Psoas muscle (tissue), 8 donors: ENCODE results near the gene PRPF19. TPM values are rescaled to one million over a fixed set of nuclear protein-coding genes. Genes with fewer than 3 reads are reported as not detected.

Source experiments
- ATAC-seq, 4 donors: fragments of 200-7000 bp; cut with Tn5 transposase; one replicate each; pipeline ENCODE4 v1.9.1; 2020; ENCODE audit warnings: moderate library complexity in 3 of 4, mild to moderate bottlenecking in 2 of 4
- DNase-seq, 2 donors: peaks; one replicate each; pipeline ENCODE4 v3.0.0-alpha.2; 2020
- H3K27ac ChIP-seq: fragments of 200-600 bp; one replicate; pipeline ENCODE4 v1.8.0; 2022
- H3K27me3 ChIP-seq, 3 donors: fragments of 200-600 bp in 1 of 3; one replicate each; pipeline versions ENCODE4 v1.6.1 to v1.8.0; 2013 to 2022; ENCODE audit warnings: low read length in 2 of 3, mild to moderate bottlenecking in 2 of 3, moderate library complexity in 1 of 3; ENCODE audit not compliant: insufficient read depth in 3 of 3
- H3K36me3 ChIP-seq, 2 donors: fragments of 200-600 bp in 1 of 2; one replicate each; pipeline versions ENCODE4 v1.6.1 to v1.8.0; 2013 to 2022; ENCODE audit warnings: low read depth in 1 of 2, mild to moderate bottlenecking in 1 of 2, moderate library complexity in 1 of 2; ENCODE audit not compliant: insufficient read depth in 1 of 2
- H3K4me1 ChIP-seq: fragments of 200-600 bp; one replicate; pipeline ENCODE4 v1.8.0; 2022
- H3K4me3 ChIP-seq: fragments of 200-600 bp; one replicate; pipeline ENCODE4 v1.8.0; 2022; ENCODE audit warnings: mild to moderate bottlenecking
- H3K9me3 ChIP-seq: fragments of 200-600 bp; one replicate; pipeline ENCODE4 v1.8.0; 2022
- WGBS, 3 donors: extraction: QIAGEN DNeasy Blood & Tissue Kit; methylation state at CpG; one replicate each; pipeline versions ENCODE4 v1.1.6 to v1.1.7; 2013; 5-methylcytosine and 5-hydroxymethylcytosine counted together
- intact Hi-C, 2 donors: fragments of 100-400 bp; cut with DNase I; formaldehyde crosslinking; loops; one replicate each; pipeline versions ENCODE4 v1.11.0 to v1.14.2; 2022
- polyA plus RNA-seq, 3 donors: library from polyadenylated mRNA; stranded (reverse); fragments of 200-250 nt; gene quantifications; one replicate each; pipeline ENCODE4 v1.2.3, GENCODE V29; 2013
- total RNA-seq, 4 donors: library from RNA; stranded (reverse); fragmentation: NEBNext Ultra II Directional in 2 of 4; extraction: Animal tissue kit (Norgen Biotek cat#: 25700) in 2 of 4; gene quantifications; one replicate each; pipeline versions ENCODE4 v1.2.1 to v1.2.4, GENCODE V29; 2021 to 2023
- TF ChIP-seq, protein P1 (sequence below): fragments of 200-600 bp; IDR thresholded peaks from one replicate; pipeline ENCODE4 v1.8.0; 2022; ENCODE audit warnings: antibody characterized with exemption
- donor health status: healthy with polysubstance abuse.
- donor health status: DM: no; HTN: no; CAD: no; lungs with moderate emphysema.
- donor health status: Bipolar disorder and iron deficiency.
- donor health status: healthy.
- donor health status: DM: yes; HTN: yes; CAD: no.
- donor health status: DM: no; HTN: no; CAD: no.
- donor health status: DM: no; HTN: no; CAD: no.
- donor health status: DM: yes; HTN: yes; CAD: no.

PRPF19 gene
- total and polyA plus RNA-seq, 7 donors, result 45.7 to 109 (median 67.4) TPM

DNA sequence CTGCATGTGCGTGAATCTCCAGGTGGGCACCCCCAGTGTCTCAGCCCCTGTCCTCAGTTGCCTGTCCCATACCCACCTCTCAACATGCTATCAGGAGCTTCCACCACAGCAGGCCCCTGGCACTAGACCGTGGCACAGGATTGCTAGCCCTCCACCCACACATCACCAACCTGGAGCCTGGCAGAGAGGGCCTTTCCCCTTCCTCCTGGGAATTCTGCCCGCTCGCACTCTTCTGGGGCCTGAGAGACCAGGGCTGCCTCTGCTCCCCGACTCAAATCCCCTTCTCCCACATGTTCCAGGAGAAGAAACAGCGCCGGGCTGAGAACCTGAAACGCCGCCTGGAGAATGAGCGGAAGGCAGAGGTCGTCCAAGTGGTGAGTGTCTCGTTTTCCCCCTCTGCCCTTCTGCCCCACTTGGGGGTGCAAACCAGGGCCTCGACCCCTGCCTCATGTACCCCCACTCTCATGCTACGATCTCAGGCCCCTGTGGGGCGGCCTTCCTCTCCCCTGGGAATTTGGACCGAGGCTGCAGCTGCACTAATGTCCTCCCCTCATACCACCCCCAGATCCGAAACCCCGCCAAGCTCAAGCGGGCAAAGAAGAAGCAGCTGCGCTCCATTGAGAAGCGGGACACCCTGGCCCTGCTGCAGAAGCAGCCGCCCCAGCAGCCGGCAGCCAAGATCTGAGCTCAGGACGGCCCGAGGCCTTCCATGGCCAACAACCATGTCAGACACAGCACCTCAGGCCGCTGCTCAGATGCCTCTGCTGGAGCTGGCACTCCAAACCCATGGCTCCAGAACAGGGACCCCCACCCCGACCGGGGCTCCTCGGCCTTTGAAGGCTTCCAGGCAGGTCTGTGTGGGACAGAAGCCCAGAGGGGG, 56.5 kb downstream of the PRPF19 start:
- Histone ChIP-seq H3K36me3 (peaks cover 3 to 67% of the 10 kb centered on the region in 2 donors), H3K4me3 (no peak overlapping the region), H3K27ac (no peak overlapping the region), H3K9me3 (no peaks in the 10 kb centered on the region), H3K4me1 (peaks cover 1% of the 10 kb centered on the region), H3K27me3 (no peaks in the 10 kb centered on the region)
- DNase-seq (peak in 1 of 2 donors; percentile 41), ATAC-seq (no peak)
- TF ChIP-seq, protein P1, sequence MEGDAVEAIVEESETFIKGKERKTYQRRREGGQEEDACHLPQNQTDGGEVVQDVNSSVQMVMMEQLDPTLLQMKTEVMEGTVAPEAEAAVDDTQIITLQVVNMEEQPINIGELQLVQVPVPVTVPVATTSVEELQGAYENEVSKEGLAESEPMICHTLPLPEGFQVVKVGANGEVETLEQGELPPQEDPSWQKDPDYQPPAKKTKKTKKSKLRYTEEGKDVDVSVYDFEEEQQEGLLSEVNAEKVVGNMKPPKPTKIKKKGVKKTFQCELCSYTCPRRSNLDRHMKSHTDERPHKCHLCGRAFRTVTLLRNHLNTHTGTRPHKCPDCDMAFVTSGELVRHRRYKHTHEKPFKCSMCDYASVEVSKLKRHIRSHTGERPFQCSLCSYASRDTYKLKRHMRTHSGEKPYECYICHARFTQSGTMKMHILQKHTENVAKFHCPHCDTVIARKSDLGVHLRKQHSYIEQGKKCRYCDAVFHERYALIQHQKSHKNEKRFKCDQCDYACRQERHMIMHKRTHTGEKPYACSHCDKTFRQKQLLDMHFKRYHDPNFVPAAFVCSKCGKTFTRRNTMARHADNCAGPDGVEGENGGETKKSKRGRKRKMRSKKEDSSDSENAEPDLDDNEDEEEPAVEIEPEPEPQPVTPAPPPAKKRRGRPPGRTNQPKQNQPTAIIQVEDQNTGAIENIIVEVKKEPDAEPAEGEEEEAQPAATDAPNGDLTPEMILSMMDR, result no peak
- intact Hi-C loops, result loop anchor here in 1 of 2 donors (10.0 kb wide), 1 partner anchor 315 kb away; the partner anchor contains the start of gene VPS37C
- 82 to 92% (median 89%) methylated on average over 27 to 29 of the region's 29 CpGs for WGBS, 3 donors

DNA sequence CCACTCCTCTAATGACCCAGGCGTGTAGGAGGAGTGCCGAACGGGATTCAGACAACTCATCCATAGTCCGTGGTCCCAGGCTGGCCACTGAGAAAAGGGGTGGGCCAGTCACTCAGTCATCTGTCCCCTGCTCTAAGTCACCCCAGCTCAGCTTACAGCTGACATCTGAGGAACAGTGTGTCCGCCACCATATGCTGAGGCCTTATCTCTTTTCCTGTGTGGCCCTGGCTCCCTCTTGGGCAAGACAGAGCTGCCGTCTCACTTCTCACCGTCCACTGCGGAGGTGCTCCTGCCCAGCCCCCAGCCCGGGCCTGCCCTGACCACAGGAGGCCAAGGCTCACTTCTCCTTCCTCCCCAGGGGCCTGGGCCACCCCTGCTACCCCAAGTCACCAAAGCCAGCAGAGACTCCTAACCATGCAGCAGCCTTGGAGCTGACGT, 57.7 kb downstream of the PRPF19 start:
- Histone ChIP-seq H3K27me3 (no peaks in the 10 kb centered on the region), H3K36me3 (peaks cover 3 to 67% of the 10 kb centered on the region in 2 donors), H3K27ac (no peak overlapping the region), H3K9me3 (no peaks in the 10 kb centered on the region), H3K4me3 (no peak overlapping the region), H3K4me1 (peaks cover 13% of the 10 kb centered on the region)
- DNase-seq (peak in 1 of 2 donors; percentile 45), ATAC-seq (peak in 3 of 4 donors; percentile 18 to 43 (median 37))
- intact Hi-C loops, result loop anchor here in 1 of 2 donors (10.0 kb wide), 1 partner anchor 316 kb away; the partner anchor contains the start of gene VPS37C
- TF ChIP-seq, protein P1, result no peak
- WGBS, 3 donors, result 74 to 87% (median 81%) methylated on average over 10 of the region's 10 CpGs

DNA sequence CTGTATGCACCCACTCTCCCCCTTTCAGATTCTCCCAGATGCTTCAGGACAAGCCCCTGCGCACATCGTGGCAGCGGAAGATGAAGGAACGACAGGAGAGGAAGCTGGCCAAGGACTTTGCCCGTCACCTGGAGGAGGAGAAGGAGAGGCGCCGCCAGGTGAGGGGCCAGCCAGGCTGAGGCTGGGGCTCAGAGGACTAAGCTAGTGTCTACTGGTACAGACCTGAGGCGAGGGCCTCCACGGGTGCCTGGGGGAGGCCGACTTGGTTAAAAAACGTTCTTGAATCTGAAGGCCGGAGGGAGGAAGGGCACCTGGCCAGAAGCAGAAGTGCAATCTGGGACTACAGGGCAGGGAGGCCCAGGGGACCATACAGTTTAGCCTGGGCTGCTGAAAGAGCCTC, 58.5 kb downstream of the PRPF19 start:
- no peaks in the 10 kb centered on the region for H3K9me3 ChIP-seq
- H3K27ac ChIP-seq, result no peak overlapping the region
- peaks cover 3 to 60% of the 10 kb centered on the region in 2 donors for H3K36me3 ChIP-seq
- peak in 1 of 2 donors; percentile 54 for DNase-seq
- H3K27me3 ChIP-seq, result no peaks in the 10 kb centered on the region
- intact Hi-C loops, result loop anchor here in 1 of 2 donors (10.0 kb wide), 1 partner anchor 317 kb away; the partner anchor contains the start of gene VPS37C
- no peak for ATAC-seq
- 84 to 94% (median 90%) methylated on average over 12 of the region's 12 CpGs for WGBS, 3 donors
- no peak overlapping the region for H3K4me3 ChIP-seq
- TF ChIP-seq, protein P1, result no peak
- H3K4me1 ChIP-seq, result peaks cover 19% of the 10 kb centered on the region

DNA sequence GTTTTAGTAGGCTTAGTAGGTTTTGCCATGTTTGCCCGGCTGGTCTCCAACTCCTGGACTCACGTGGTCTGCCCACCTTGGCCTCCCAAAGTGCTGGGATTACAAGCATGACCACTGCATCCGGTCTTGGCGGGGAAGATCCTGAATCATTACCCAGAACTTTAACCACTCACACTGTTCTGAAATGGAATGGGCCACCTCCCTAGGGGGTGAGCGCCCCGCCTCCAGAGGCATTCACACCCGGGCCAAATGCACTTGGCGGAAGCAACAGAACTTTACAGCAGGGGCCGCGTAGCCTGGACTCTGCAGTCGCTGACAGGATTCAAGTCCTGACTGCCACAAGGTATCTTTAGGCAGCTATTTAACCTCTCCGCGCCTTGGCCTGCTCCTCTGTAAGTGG, 59.1 kb downstream of the PRPF19 start:
- H3K4me1 ChIP-seq, result peaks cover 19% of the 10 kb centered on the region
- no peak for ATAC-seq
- H3K27me3 ChIP-seq, result no peaks in the 10 kb centered on the region
- WGBS, 3 donors, result 71 to 72% (median 72%) methylated on average over 13 of the region's 13 CpGs
- TF ChIP-seq, protein P1, result no peak
- H3K36me3 ChIP-seq, result peaks cover 3 to 54% of the 10 kb centered on the region in 2 donors
- no peaks in the 10 kb centered on the region for H3K9me3 ChIP-seq
- no peak overlapping the region for H3K27ac ChIP-seq
- intact Hi-C loops, result loop anchor here in 1 of 2 donors (10.0 kb wide), 1 partner anchor 318 kb away; the partner anchor contains the start of gene VPS37C
- DNase-seq, result peak in 1 of 2 donors; percentile 39
- H3K4me3 ChIP-seq, result no peak overlapping the region
